Daoy (cell line): ENCODE data around the gene CD82. TPM values are rescaled to one million over a fixed set of nuclear protein-coding genes. Genes with fewer than 3 reads are reported as not detected.

Experiments
- DNase-seq: peaks from one replicate; pipeline ENCODE4 v3.0.0-alpha.2; 2015; ENCODE audit warnings: low read depth
- total RNA-seq: library from RNA; depleted of rRNA; stranded (reverse); fragments of >200 nt; shearing (Covaris generic); gene quantifications from 2 replicates; pipeline ENCODE4 v1.2.3, GENCODE V29; 2014

Gene CD82
- total RNA-seq, 1 experiment from 2014 or later: 48.5 TPM

- DNase-seq: no peak
Measured at GRCh38 chr11:44617671-44618461, 52.4 kb downstream of the CD82 start.

DNA sequence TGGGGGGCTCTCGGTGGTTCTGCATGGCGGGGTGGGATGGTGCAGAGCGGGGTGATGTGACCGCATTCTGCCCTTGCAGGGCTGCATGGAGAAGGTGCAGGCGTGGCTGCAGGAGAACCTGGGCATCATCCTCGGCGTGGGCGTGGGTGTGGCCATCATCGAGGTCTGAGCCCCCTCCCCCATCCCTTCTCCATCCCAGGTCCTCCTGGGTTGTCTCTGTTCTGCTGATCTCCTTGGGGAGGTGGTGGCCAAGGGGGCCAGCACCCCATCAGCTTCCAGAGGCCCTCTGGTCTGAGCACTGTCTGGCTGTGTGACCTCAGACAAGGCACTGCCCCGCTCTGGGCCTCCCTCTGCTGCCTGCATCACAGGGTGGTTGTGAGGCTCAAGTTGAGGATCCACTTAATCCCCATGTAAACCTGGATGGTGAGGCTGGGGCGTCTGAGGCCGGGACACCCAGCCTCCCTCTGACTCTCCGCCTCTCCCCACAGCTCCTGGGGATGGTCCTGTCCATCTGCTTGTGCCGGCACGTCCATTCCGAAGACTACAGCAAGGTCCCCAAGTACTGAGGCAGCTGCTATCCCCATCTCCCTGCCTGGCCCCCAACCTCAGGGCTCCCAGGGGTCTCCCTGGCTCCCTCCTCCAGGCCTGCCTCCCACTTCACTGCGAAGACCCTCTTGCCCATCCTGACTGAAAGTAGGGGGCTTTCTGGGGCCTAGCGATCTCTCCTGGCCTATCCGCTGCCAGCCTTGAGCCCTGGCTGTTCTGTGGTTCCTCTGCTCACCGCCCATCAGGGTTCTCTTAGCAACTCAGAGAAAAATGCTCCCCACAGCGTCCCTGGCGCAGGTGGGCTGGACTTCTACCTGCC lies 53.3 kb downstream of the CD82 start:
- peak; percentile 0 for DNase-seq

DNA sequence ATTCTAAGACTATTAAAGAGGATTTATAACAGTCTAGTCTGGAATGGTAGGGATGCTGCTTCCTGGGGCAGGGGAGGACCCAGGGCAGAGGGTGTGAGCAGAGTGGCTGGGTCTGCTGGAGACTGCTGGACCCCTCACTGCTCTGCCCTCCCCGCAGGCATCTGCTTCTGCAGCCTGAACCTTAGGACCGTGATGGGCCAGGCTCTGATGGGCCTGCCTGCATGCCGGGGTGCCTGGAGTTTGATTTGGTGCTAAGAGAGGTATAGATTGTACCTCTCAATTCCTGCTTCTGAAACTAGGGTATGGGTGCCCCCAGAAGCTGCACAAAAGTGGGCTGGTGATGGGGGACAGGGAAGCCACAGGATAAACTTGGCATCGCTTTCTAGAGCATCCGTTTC lies 54.9 kb downstream of the CD82 start:
- DNase-seq: no peak

- peak; percentile 69 for DNase-seq
Measured at GRCh38 chr11:44621140-44621681, 55.7 kb downstream of the CD82 start.

DNA sequence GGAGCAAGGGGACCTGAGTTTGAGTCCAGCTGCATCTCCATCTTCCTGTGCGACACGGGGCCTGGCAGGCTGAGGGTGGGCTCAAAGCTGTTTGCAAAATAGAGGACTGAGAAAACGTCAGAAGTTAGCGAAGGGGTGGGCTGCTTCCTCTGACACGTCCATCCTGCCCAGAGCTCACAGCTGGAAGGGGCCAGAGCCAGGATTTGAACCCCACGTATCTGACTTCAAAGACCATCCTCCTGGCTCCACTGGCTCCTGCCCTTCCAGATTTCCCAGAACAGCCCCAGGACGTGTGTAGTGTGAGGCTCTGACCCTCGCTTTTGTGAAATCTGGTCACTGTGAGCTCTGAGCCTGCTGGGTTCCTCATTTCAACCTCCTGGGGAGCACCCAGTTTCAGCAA lies 56.3 kb downstream of the CD82 start:
- DNase-seq: peak; percentile 1

- peak; percentile 0 for DNase-seq
Measured at GRCh38 chr11:44622190-44622650, 56.8 kb downstream of the CD82 start.

DNA sequence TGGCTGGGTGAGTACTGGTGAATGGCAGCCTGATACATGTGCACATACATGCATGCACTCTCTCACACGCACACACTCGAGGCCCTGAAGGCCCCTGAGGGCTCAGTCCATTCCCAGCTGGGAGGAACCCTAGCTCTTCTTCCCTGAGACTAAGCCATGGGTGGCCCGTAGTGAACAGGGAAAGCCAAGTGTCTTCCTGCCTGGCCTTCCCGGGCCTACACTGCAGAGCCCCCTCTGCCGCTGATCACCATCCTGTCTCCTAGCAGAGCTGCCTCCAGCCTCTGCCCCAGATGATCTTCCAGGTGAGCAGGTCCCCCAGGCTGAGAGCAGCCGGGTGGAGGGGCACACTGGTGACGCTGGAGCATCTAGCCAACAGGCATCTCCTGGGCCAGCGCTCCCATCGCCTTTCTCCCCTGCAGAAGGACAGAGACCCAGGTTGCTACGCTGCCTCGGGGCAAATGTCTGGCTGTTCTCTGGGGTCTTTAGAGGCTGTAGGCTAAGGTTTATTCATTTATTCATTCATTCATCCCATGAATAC lies 57.3 kb downstream of the CD82 start:
- DNase-seq: peak; percentile 3

- DNase-seq: peak; percentile 5
Measured at GRCh38 chr11:44623341-44623730, 57.9 kb downstream of the CD82 start.

- DNase-seq: peak; percentile 57
Measured at GRCh38 chr11:44623731-44624491, 58.4 kb downstream of the CD82 start.

GRCh38 chr11:44624761-44625221 lies 59.3 kb downstream of the CD82 start:
- DNase-seq: no peak

DNA sequence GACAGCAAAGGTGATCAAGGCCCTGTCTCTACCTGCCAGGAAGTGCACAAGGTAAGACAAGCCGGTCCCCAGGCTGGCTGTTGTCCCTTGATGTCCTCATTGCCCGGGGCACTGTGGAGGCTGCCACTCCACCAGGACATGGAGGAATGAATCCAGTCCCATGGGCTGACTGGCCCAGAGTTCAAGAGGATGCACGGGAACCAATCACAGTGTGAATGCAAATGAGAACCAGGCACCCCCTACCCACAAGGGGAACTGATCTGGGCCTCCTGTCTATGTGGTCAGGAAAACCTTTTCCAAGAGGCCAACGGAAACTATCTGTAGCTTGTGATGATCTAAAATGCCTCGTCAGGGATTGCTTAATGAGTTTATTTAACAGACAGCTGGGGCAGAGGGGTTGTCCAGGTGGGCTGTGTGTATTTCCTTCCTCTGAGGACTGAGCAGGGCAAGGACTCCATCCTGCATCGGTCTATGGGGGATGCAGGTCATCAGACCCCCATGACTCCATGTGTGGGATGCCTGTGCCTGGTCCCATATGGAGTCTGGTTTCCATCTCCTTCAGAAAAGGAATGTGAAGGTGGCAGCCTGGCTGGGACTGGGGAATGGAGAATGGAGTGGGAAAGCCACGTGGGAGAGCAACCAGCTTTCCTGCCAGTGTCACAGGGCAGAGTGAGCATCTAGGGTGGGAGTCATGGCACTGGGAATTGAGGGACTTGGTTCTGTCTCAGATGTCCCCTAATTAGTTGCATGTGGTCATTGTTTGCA lies 60.5 kb downstream of the CD82 start:
- no peak for DNase-seq

DNA sequence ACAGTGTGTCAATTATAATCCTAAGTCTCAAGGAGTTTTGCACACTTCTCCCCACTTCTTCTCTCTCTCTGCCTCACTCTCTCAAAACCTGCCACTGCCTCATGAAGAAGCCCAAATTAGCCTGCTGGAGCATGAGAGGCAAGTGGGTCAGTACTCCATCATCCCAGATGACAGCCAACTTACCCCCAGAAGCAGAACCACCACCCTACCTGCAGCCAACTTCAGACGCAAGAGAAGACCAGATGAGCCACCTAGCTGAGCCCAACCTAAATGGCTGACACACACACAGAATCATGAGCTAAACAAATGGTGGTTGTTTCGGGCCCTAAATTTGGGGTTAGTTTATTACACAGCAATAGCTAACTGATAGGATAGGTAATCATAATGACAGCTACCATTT lies 61.2 kb downstream of the CD82 start:
- no peak for DNase-seq

DNA sequence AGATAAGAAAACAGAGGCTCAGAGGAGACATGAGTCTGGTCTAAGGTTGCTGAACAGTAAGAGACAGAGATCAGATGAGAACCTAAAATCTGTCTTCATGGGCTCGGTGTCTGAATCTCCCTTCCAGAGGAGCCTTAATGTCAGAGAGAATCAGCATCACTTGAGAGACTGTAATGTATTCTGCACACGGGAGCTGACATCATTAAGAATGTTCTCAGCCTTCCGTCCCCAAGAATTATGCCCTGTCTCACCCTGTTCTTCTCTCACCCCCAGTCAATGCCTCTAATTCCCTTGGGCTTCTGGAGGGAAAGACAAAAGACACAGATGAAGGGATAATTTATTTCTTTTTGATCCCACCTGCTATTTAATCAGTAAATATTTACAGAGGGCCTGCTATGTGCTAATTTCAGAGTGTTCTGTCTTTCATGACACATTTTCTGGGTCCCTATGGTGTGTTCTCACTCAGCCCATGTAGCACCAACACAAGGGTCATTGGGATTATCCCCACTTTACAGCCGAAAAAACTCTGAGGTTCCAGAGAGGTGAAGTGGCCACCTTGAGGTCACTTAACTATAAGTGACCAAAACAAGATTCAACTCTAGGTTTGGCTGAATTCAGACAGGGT lies 61.8 kb downstream of the CD82 start:
- no peak for DNase-seq

DNA sequence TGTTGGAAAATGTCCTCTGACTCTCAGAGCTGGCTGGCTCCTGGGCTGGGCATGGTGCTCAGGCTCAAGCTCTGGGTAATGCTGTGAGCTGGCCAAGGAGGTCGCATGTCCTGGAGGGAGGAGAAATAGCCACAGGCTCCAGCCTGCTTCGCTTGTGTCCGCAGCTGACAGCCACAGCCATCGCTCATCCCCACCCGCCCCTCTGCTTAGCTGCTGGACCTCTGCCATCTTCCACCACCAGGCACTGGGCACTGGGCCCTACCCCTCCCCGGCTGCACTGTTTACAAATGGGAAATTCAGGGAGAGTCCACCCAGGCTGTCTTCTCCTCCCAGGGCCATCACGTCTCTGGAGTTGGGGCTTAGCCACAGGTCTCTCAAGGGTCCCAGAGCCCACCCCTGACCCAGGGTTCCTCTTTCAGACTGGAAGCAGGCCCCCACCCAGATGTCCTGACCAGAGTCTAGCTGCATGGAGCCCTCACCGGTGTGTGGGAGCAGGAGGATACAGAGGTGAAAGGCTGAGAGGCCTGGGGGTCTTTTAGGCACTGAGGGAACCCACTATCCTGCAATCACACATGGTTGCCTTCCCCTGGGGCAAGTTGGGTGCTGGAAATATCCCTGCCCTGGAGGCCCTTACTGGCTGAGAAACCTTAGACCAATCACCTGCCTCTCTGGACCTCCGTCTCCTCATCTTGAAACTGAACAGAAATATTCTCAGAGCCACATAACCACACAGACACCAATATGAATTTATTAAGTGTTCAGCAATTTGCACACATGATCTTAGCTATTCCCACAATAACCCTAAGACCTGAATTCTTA lies 62.7 kb downstream of the CD82 start:
- DNase-seq: peak; percentile 67

DNA sequence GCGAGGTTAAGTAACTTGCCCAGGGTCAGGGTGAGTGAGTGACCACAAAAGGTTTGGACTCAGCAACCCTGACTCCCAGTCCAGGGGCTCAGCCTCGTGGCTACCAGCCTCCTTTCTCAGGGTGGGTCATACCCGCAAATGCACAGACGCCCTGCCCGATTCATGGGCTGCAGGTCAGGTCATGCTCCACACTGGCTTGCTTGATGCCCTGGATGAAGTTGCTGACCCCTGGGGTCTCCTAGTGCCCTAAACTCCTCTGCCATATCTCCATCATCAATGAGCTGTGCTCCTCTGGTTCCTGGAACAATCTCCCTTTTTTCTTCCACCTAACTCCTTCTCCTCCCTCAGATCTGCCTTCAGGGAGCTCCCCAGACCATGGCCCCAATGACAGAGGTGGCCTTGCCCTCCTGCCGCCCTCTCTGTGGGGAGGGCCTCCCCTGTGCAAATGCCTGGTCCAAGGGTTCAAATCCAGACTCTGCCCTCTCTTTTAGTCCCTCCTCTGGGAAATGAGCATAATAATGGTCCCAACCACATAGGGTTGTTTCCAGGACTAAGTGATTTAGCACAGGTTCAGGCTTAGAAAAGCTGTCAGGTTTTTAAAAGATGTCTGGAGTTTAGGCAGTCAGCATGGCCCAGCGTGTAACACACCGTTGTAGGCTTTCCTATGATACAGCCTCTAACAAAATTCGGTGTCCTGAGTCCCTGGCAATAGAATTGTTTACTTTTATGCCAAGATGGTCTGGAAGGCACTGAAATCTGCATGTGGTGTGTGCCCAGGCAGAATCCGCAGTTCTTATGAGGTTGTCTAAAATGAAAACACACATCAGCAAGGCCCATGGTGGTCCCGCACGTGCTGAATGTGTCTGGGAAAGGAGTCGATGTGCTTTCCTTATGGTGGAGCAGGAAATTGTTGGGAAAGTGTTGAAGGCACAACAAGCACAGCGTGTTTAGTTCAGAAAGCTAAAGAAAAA lies 63.6 kb downstream of the CD82 start:
- DNase-seq: no peak

DNA sequence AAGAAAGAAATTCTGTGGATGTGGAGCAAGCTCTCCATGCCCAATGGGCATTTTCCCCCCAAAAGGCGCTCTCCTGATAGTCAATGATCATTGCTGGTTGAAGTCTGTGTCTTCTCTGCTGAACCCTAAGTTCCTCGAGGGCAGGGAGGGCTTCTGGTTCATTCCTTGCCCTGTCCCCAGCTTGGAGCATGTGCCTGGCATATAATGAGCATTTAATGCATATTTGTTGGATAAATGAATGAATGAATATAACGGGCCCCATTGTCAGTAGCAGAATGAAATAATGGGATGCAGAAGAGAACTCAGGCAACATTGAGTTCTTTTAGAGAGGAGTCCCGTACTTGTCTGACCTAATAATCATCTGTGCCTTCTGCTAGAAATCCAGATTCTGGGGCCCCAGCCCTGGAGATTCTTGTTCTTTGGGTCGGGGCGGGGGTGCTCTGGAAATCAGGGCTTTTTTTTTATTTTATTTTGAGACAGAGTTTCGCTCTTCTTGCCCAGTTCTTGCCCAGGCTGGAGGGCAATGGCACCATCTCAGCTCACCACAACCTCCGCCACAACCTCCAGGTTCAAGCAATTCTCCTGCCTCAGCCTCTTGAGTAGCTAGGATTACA lies 64.4 kb downstream of the CD82 start:
- no peak for DNase-seq

DNA sequence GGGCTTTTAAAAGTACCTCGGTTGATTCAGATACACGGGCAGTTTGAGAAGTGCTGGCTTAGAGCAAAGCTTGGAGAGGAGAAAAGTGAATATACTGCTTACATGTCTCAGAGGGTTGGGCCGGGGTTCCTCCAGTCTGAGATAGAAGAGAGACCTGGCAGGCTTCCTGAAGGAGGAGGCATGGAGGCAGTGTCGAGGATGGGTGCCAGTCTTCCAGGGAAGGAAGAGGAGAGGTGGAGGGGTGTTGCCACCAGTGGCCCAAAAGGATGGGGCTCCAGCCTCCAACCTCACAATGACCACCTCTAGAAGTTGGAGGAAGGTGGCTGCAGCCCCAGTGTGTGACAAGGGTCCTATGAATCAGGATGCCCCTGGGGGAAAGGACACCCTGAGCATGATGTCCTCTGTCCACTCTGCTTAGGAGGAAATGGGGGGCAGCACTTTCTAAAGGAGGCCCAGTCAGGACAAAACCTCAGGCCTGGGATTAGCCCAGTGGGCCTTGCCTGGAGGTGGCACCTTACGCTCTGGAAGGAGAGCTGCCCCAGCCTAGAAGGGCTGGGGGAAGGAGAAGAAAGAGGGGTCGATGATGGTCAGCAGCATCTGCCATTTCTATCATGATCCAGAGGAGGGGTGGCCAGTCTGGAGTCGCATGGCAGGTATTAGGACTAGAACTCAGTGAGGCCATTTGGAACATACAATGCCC lies 65.2 kb downstream of the CD82 start:
- no peak for DNase-seq
